Keratinocyte (primary cell): ENCODE results near the gene DIO3. TPM values are rescaled to one million over a fixed set of nuclear protein-coding genes. Genes with fewer than 3 reads are reported as not detected.

Experiments
- DNase-seq: peaks from one replicate; pipeline ENCODE4 v3.0.0-alpha.2; 2011; ENCODE audit warnings: low read depth, missing footprints, low spot score
- FAIRE-seq: peaks from 2 replicates; lab custom pipeline; 2011; peaks lifted over from hg19 to GRCh38; lab: Jason Lieb, UNC
- H2AFZ ChIP-seq: 2 replicates; pipeline ENCODE4 v1.6.0; 2012; ENCODE audit warnings: low read length, control low read depth, inconsistent platforms; ENCODE audit not compliant: control insufficient read depth
- H3K27ac ChIP-seq: 2 replicates; pipeline ENCODE4 v1.5.1; 2011; ENCODE audit warnings: low read length; ENCODE audit not compliant: control insufficient read depth, insufficient read depth
- H3K27me3 ChIP-seq: 3 replicates; pipeline ENCODE4 v1.6.0; 2011; ENCODE audit warnings: low read length; ENCODE audit not compliant: control insufficient read depth, insufficient read depth; ENCODE audit errors: extremely low read depth
- H3K36me3 ChIP-seq, 2 experiments: 2 replicates in 1 of 2; 3 replicates in 1 of 2; pipeline ENCODE4 v1.5.1; 2011; ENCODE audit warnings: low read length in 2 of 2, mild to moderate bottlenecking in 1 of 2; ENCODE audit not compliant: control insufficient read depth in 2 of 2, insufficient read depth in 2 of 2; ENCODE audit errors: extremely low read depth in 1 of 2
- H3K4me1 ChIP-seq: 3 replicates; pipeline ENCODE4 v1.5.1; 2011; ENCODE audit warnings: low read length; ENCODE audit not compliant: control insufficient read depth, insufficient read depth; ENCODE audit errors: extremely low read depth
- H3K4me2 ChIP-seq: 3 replicates; pipeline ENCODE4 v1.6.0; 2011; ENCODE audit warnings: low read depth, low read length; ENCODE audit not compliant: control insufficient read depth, insufficient read depth; ENCODE audit errors: extremely low read depth
- H3K4me3 ChIP-seq, 3 experiments: fragments of 200-600 bp in 1 of 3; sonication (generic) in 1 of 3; 2 replicates in 2 of 3; 3 replicates in 1 of 3; pipeline ENCODE4 v1.5.1; 2011 to 2016; ENCODE audit warnings: low read length in 3 of 3, mild to moderate bottlenecking in 3 of 3, control low read depth in 2 of 3, inconsistent platforms in 1 of 3, low read depth in 1 of 3, mixed read lengths in 1 of 3, mixed run types in 1 of 3, moderate library complexity in 1 of 3; ENCODE audit not compliant: control insufficient read depth in 2 of 3, insufficient read depth in 2 of 3; ENCODE audit errors: extremely low read depth in 1 of 3
- H3K79me2 ChIP-seq: 2 replicates; pipeline ENCODE4 v1.6.0; 2012; ENCODE audit warnings: low read length; ENCODE audit not compliant: control insufficient read depth, insufficient read depth
- H3K9ac ChIP-seq: 3 replicates; pipeline ENCODE4 v1.6.0; 2011; ENCODE audit warnings: low read length; ENCODE audit not compliant: control insufficient read depth, insufficient read depth; ENCODE audit errors: extremely low read depth
- H3K9me1 ChIP-seq: 3 replicates; pipeline ENCODE4 v1.6.0; 2011; ENCODE audit warnings: low read length; ENCODE audit not compliant: control insufficient read depth, insufficient read depth; ENCODE audit errors: extremely low read depth
- H3K9me3 ChIP-seq: 2 replicates; pipeline ENCODE4 v1.5.1; 2012; ENCODE audit warnings: low read depth, low read length; ENCODE audit not compliant: control insufficient read depth
- H4K20me1 ChIP-seq: 3 replicates; pipeline ENCODE4 v1.6.0; 2011; ENCODE audit warnings: low read length; ENCODE audit not compliant: control insufficient read depth, insufficient read depth; ENCODE audit errors: extremely low read depth
- EZH2 ChIP-seq: IDR thresholded peaks from one replicate; pipeline ENCODE4 v1.6.1; 2012; ENCODE audit warnings: inconsistent platforms, mild to moderate bottlenecking, low read length, moderate library complexity
- dilution Hi-C: fragments of 300-500 bp; cut with MboI; formaldehyde crosslinking; loops from one replicate; pipeline ENCODE4 v1.7.0; 2020; ENCODE audit warnings: low sequenced_read_pairs; ENCODE audit not compliant: extremely low pct_ligation_motif_present
- polyA plus RNA-seq, 5 experiments: library from polyadenylated mRNA; depleted of rRNA in 3 of 5; stranded (reverse) in 3 of 5; stranded (forward) in 1 of 5; unstranded in 1 of 5; fragments of >200 nt; gene quantifications; 1 replicate in 1 of 5; 2 replicates in 3 of 5; 3 replicates in 1 of 5; pipeline versions ENCODE4 v1.2.1 to v1.2.3, GENCODE V29; 2011 to 2012; ENCODE audit warnings: missing spikeins in 2 of 5, low read depth in 1 of 5, low replicate concordance in 1 of 5
- TF ChIP-seq, protein P1 (sequence below), 3 experiments: IDR thresholded peaks in 1 of 3; conservative IDR thresholded peaks in 1 of 3; optimal IDR thresholded peaks in 1 of 3; 2 replicates in 2 of 3; 3 replicates in 1 of 3; pipeline versions ENCODE3 to v1.5.1; 2011; ENCODE audit warnings: low read length in 3 of 3, mild to moderate bottlenecking in 3 of 3, moderate library complexity in 2 of 3, control low read depth in 1 of 3, inconsistent platforms in 1 of 3; ENCODE audit not compliant: insufficient read depth in 2 of 3; ENCODE audit errors: extremely low read depth in 1 of 3

The DIO3 gene
- polyA plus RNA-seq, 1 donor (not counting 4 experiments of a cell fraction or from before 2014, with no cell fraction given), result not detected

DNA sequence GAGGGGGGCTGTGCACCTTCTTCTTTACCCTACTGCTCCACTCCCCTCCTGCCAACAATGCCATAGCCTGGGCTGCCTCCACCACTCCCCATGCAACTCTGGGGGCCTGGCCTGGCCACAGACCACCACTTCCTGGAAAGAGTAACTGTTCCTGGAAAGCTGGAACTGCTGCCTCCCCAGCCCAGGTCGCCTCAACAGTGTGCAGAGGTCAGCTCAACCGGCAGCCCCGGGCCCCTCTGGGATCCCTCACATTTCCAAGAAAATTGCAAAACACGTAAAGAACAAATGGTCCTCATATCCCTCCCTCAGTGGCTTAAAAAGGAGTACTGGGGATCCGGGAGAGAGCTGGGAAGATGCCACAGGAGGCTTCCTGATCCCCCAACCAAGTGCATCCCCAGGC, 22.4 kb upstream of the DIO3 start:
- no peak overlapping the region for H3K9ac ChIP-seq
- no peaks in the 10 kb centered on the region for H3K36me3 ChIP-seq
- H3K4me3 ChIP-seq, result no peak overlapping the region
- no peak for FAIRE-seq
- H3K9me1 ChIP-seq, result no peaks in the 10 kb centered on the region
- H3K27me3 ChIP-seq, result no peaks in the 10 kb centered on the region
- H2AFZ ChIP-seq, result no peak overlapping the region
- no peaks in the 10 kb centered on the region for H3K79me2 ChIP-seq
- H3K4me1 ChIP-seq, result no peaks in the 10 kb centered on the region
- no peak overlapping the region for H3K27ac ChIP-seq
- H3K9me3 ChIP-seq, result no peaks in the 10 kb centered on the region
- H4K20me1 ChIP-seq, result no peaks in the 10 kb centered on the region
- no peak overlapping the region for H3K4me2 ChIP-seq
- no peak for DNase-seq
- dilution Hi-C loops, result no loop called here
- TF ChIP-seq EZH2, result no peak
- TF ChIP-seq, protein P1, sequence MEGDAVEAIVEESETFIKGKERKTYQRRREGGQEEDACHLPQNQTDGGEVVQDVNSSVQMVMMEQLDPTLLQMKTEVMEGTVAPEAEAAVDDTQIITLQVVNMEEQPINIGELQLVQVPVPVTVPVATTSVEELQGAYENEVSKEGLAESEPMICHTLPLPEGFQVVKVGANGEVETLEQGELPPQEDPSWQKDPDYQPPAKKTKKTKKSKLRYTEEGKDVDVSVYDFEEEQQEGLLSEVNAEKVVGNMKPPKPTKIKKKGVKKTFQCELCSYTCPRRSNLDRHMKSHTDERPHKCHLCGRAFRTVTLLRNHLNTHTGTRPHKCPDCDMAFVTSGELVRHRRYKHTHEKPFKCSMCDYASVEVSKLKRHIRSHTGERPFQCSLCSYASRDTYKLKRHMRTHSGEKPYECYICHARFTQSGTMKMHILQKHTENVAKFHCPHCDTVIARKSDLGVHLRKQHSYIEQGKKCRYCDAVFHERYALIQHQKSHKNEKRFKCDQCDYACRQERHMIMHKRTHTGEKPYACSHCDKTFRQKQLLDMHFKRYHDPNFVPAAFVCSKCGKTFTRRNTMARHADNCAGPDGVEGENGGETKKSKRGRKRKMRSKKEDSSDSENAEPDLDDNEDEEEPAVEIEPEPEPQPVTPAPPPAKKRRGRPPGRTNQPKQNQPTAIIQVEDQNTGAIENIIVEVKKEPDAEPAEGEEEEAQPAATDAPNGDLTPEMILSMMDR (optimal IDR thresholded peaks at IDR 0.05 in 1 of 3, IDR thresholded peaks at IDR 0.05 in 1 of 3, conservative IDR thresholded peaks at IDR 0.05 in 1 of 3; ENCODE audit: extremely low read depth in 1 of 3, insufficient read depth in 2 of 3, low read length in 3 of 3), result no peak

DNA sequence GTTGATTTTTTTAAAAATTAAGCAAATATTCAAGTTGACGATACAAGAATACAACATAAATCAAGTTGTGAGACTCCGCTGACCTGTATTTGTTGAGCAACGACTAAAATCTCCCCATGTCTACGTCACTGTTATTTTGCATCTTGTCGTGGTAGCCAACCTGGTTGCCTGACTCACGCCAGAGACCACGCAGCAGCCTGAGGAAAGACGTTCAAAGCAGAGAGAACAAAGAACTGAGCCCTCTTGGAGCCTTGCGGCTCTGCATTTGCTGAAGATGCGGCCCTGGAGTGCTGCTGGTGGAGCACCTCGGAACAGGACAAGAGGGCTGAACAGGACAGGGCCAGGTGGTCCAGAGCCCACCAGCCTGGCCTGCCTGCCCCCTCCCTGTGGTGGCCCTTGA, 21.4 kb upstream of the DIO3 start:
- FAIRE-seq, result no peak

More for the DNA sequence above, 21.4 kb upstream of the DIO3 start:
- H3K4me2 ChIP-seq, result no peak overlapping the region
- dilution Hi-C loops, result no loop called here
- H3K9ac ChIP-seq, result no peak overlapping the region
- H2AFZ ChIP-seq, result no peak overlapping the region
- H3K9me3 ChIP-seq, result no peaks in the 10 kb centered on the region
- H3K9me1 ChIP-seq, result no peaks in the 10 kb centered on the region
- H3K79me2 ChIP-seq, result no peaks in the 10 kb centered on the region
- DNase-seq, result no peak
- no peak overlapping the region for H3K4me3 ChIP-seq
- H3K27ac ChIP-seq, result no peak overlapping the region
- H3K4me1 ChIP-seq, result no peaks in the 10 kb centered on the region
- H4K20me1 ChIP-seq, result no peaks in the 10 kb centered on the region
- no peaks in the 10 kb centered on the region for H3K27me3 ChIP-seq
- TF ChIP-seq, protein P1 (optimal IDR thresholded peaks at IDR 0.05 in 1 of 3, IDR thresholded peaks at IDR 0.05 in 1 of 3, conservative IDR thresholded peaks at IDR 0.05 in 1 of 3; ENCODE audit: extremely low read depth in 1 of 3, insufficient read depth in 2 of 3, low read length in 3 of 3), result no peak
- no peak for TF ChIP-seq EZH2
- no peaks in the 10 kb centered on the region for H3K36me3 ChIP-seq
